SK-N-SH (cell line): Measurements from ENCODE around the gene MPZ. TPM values are rescaled to one million over a fixed set of nuclear protein-coding genes. Genes with fewer than 3 reads are reported as not detected.

ENCODE experiments used
- CTCF ChIA-PET: fragments of 300-600, 350-600 bp; formaldehyde crosslinking; extraction: SDS; loops from one replicate; lab custom pipeline; 2021; lab: Yijun Ruan, JAX
- POLR2A ChIA-PET: fragments of 350-600 bp; sonication (Branson Sonifier 250); formaldehyde crosslinking; extraction: SDS; loops from one replicate; lab custom pipeline; 2020; ENCODE audit warnings: antibody characterized with exemption, inconsistent platforms; lab: Yijun Ruan, JAX
- DNase-seq: peaks from one replicate; pipeline ENCODE4 v3.0.0; 2012
- H2AFZ ChIP-seq: fragments of 200-600 bp; sonication (generic); 2 replicates; pipeline ENCODE4 v1.8.1; 2016; ENCODE audit warnings: antibody characterized with exemption, mild to moderate bottlenecking, low read depth
- H3F3A ChIP-seq: fragments of 200-600 bp; sonication (generic); replicated peaks from 2 replicates; pipeline ENCODE3; 2016; ENCODE audit warnings: antibody characterized with exemption, mild to moderate bottlenecking; ENCODE audit not compliant: insufficient read depth
- H3K27ac ChIP-seq, 2 experiments: fragments of 200-500 bp in 1 of 2; fragments of 200-600 bp in 1 of 2; sonication (Bioruptor generic) in 1 of 2; sonication (generic), shearing (Covaris generic) in 1 of 2; 2 replicates each; pipeline versions ENCODE4 v1.5.1 to v1.6.1; 2014 to 2016; ENCODE audit warnings: low read depth in 2 of 2, inconsistent platforms in 1 of 2, low read length in 1 of 2, mild to moderate bottlenecking in 1 of 2, mixed read lengths in 1 of 2
- H3K27me3 ChIP-seq: fragments of 200-600 bp; sonication (generic), shearing (Covaris generic); 2 replicates; pipeline ENCODE4 v1.6.1; 2016; ENCODE audit warnings: mixed run types; ENCODE audit not compliant: insufficient read depth
- H3K36me3 ChIP-seq, 2 experiments: fragments of 200-500 bp in 1 of 2; fragments of 200-600 bp in 1 of 2; sonication (Bioruptor generic) in 1 of 2; sonication (generic) in 1 of 2; replicated peaks in 1 of 2; 2 replicates each; pipeline versions ENCODE3 to v1.5.1; 2014 to 2016; ENCODE audit warnings: low read length in 1 of 2, mild to moderate bottlenecking in 1 of 2; ENCODE audit not compliant: insufficient read depth in 2 of 2, control insufficient read depth in 1 of 2
- H3K4me1 ChIP-seq, 2 experiments: fragments of 200-500 bp in 1 of 2; fragments of 200-600 bp in 1 of 2; sonication (Bioruptor generic) in 1 of 2; sonication (generic), shearing (Covaris generic) in 1 of 2; 2 replicates each; pipeline versions ENCODE4 v1.5.1 to v1.6.1; 2014 to 2016; ENCODE audit warnings: low read depth in 1 of 2, low read length in 1 of 2, mixed run types in 1 of 2; ENCODE audit not compliant: insufficient read depth in 2 of 2, control insufficient read depth in 1 of 2
- H3K4me2 ChIP-seq: fragments of 200-600 bp; sonication (generic), shearing (Covaris generic); 2 replicates; pipeline ENCODE4 v1.6.1; 2017; ENCODE audit warnings: mixed run types
- H3K4me3 ChIP-seq, 2 experiments: fragments of 200-500 bp in 1 of 2; fragments of 200-600 bp in 1 of 2; sonication (Bioruptor generic) in 1 of 2; sonication (generic), shearing (Covaris generic) in 1 of 2; 2 replicates each; pipeline versions ENCODE4 v1.5.1 to v1.8.1; 2014 to 2016; ENCODE audit warnings: low read depth in 2 of 2, inconsistent platforms in 1 of 2, low read length in 1 of 2, mild to moderate bottlenecking in 1 of 2, mixed read lengths in 1 of 2, moderate library complexity in 1 of 2
- H3K79me2 ChIP-seq: fragments of 200-600 bp; sonication (generic); 2 replicates; pipeline ENCODE4 v1.8.1; 2017; ENCODE audit warnings: mild to moderate bottlenecking; ENCODE audit not compliant: insufficient read depth
- H3K9ac ChIP-seq: fragments of 200-600 bp; sonication (generic); 2 replicates; pipeline ENCODE4 v1.6.1; 2017; ENCODE audit warnings: mixed run types
- H3K9me2 ChIP-seq: fragments of 200-600 bp; sonication (generic); 2 replicates; pipeline ENCODE4 v1.6.1; 2017; ENCODE audit warnings: mixed run types
- H3K9me3 ChIP-seq: fragments of 200-600 bp; sonication (generic); 2 replicates; pipeline ENCODE4 v1.6.1; 2017; ENCODE audit warnings: mixed run types, mild to moderate bottlenecking, moderate library complexity
- H4K20me1 ChIP-seq: fragments of 200-600 bp; sonication (generic); 2 replicates; pipeline ENCODE4 v1.6.1; 2017; ENCODE audit warnings: mild to moderate bottlenecking, mixed run types; ENCODE audit not compliant: insufficient read depth
- CHD2 ChIP-seq: fragments of 150-350 bp; IDR thresholded peaks from 2 replicates; pipeline ENCODE4 v1.6.1; 2018; ENCODE audit warnings: low read length; ENCODE audit not compliant: partially characterized antibody
- CTCF ChIP-seq: fragments of 200-600 bp; sonication (generic); IDR thresholded peaks from 2 replicates; pipeline ENCODE4 v1.6.1; 2017; ENCODE audit warnings: antibody characterized with exemption, mild to moderate bottlenecking, moderate library complexity
- ELF1 ChIP-seq: IDR thresholded peaks from 2 replicates; pipeline ENCODE4 v1.4.0; 2012
- EP300 ChIP-seq, 2 experiments: IDR thresholded peaks; 2 replicates each; pipeline versions ENCODE4 v1.4.0 to v1.6.1; 2012; ENCODE audit warnings: borderline replicate concordance in 1 of 2, low read depth in 1 of 2, low read length in 1 of 2
- EZH2phosphoT487 ChIP-seq: fragments of 200-600 bp; sonication (generic); IDR thresholded peaks from 2 replicates; pipeline ENCODE4 v1.6.1; 2017; ENCODE audit warnings: low read depth, mixed run types, mild to moderate bottlenecking, antibody characterized with exemption, moderate library complexity, borderline replicate concordance
- GABPA ChIP-seq: IDR thresholded peaks from 2 replicates; pipeline ENCODE4 v1.4.0; 2012; ENCODE audit warnings: low read depth, mild to moderate bottlenecking
- JUND ChIP-seq: IDR thresholded peaks from 2 replicates; pipeline ENCODE4 v1.4.0; 2012
- MAX ChIP-seq: IDR thresholded peaks from 2 replicates; pipeline ENCODE4 v1.4.0; 2012; ENCODE audit warnings: low read depth
- MEF2A ChIP-seq: IDR thresholded peaks from 2 replicates; pipeline ENCODE4 v1.4.0; 2012; ENCODE audit warnings: low read depth, borderline replicate concordance
- MXI1 ChIP-seq: IDR thresholded peaks from 2 replicates; pipeline ENCODE4 v1.6.1; 2012; ENCODE audit warnings: mild to moderate bottlenecking, low read depth, low read length, improper control_type of control experiment
- NRF1 ChIP-seq: IDR thresholded peaks from 2 replicates; pipeline ENCODE4 v1.6.1; 2012; ENCODE audit warnings: low read depth, mild to moderate bottlenecking, low read length
- POLR2AphosphoS5 ChIP-seq: IDR thresholded peaks from 2 replicates; pipeline ENCODE4 v1.6.1; 2012; ENCODE audit warnings: low read depth, low read length
- RCOR1 ChIP-seq: fragments of 150-350 bp; IDR thresholded peaks from 2 replicates; pipeline ENCODE4 v1.6.1; 2017; ENCODE audit warnings: antibody characterized with exemption, low read length
- REST ChIP-seq: IDR thresholded peaks from 2 replicates; pipeline ENCODE4 v1.6.1; 2012; ENCODE audit warnings: mild to moderate bottlenecking, low read depth, low read length, moderate library complexity
- RFX5 ChIP-seq: IDR thresholded peaks from 2 replicates; pipeline ENCODE4 v1.6.1; 2012; ENCODE audit warnings: mild to moderate bottlenecking, improper control_type of control experiment, low read length
- RXRA ChIP-seq: IDR thresholded peaks from 2 replicates; pipeline ENCODE4 v1.4.0; 2012; ENCODE audit warnings: low read depth, mild to moderate bottlenecking, borderline replicate concordance
- SIN3A ChIP-seq: IDR thresholded peaks from 2 replicates; pipeline ENCODE4 v1.6.1; 2012; ENCODE audit warnings: low read depth, mild to moderate bottlenecking, low read length, moderate library complexity, borderline replicate concordance
- TEAD4 ChIP-seq: IDR thresholded peaks from 2 replicates; pipeline ENCODE4 v1.4.0; 2012; ENCODE audit warnings: mild to moderate bottlenecking, borderline replicate concordance; ENCODE audit not compliant: insufficient read depth
- WGBS: methylation state at CpG from one replicate; pipeline ENCODE4 v1.1.6; 2017; ENCODE audit warnings: low lambda C conversion rate; 5-methylcytosine and 5-hydroxymethylcytosine counted together
- polyA plus RNA-seq, 3 experiments: library from polyadenylated mRNA; depleted of rRNA; stranded (reverse); fragments of >200 nt; gene quantifications; 2 replicates each; pipeline ENCODE4 v1.2.3, GENCODE V29; 2012

The MPZ gene
- polyA plus RNA-seq, 1 of the 3 experiments (the other 2 are of a cell fraction) = 2.4 TPM

GRCh38 chr1:161273402-161273801 is 36.4 kb downstream of the MPZ start:
- Histone ChIP-seq H3K36me3 (no peaks in the 10 kb centered on the region), H3F3A (no peaks in the 10 kb centered on the region), H3K27ac (no peak overlapping the region), H3K79me2 (no peaks in the 10 kb centered on the region), H3K27me3 (peaks cover 12% of the 10 kb centered on the region; the same call in 1 of the 2 replicates), H3K9me2 (no peaks in the 10 kb centered on the region), H4K20me1 (no peaks in the 10 kb centered on the region), H3K9ac (no peak overlapping the region), H3K4me1 (no peaks in the 10 kb centered on the region; a peak in 1 of 4 replicates), H2AFZ (no peak overlapping the region), H3K4me3 (no peak overlapping the region), H3K4me2 (no peak overlapping the region), H3K9me3 (no peaks in the 10 kb centered on the region)
- CTCF ChIA-PET = no interaction called here
- TF ChIP-seq JUND = no peak
- no peak for TF ChIP-seq GABPA
- no peak for TF ChIP-seq RFX5
- no peak for TF ChIP-seq POLR2AphosphoS5
- TF ChIP-seq CHD2 = no peak
- TF ChIP-seq CTCF = no peak
- no peak for TF ChIP-seq EZH2phosphoT487
- no peak for TF ChIP-seq EP300 (IDR thresholded peaks at IDR 0.05; ENCODE audit: borderline replicate concordance in 1 of 2, low read depth in 1 of 2, low read length in 1 of 2)
- no peak for TF ChIP-seq MXI1
- TF ChIP-seq ELF1 = no peak
- TF ChIP-seq RXRA = no peak
- no peak for TF ChIP-seq NRF1
- no peak for TF ChIP-seq SIN3A
- POLR2A ChIA-PET = no interaction called here
- WGBS = 37% methylated on average over 3 of the region's 3 CpGs
- DNase-seq = no peak

- no peaks in the 10 kb centered on the region for H4K20me1 ChIP-seq
- H3K79me2 ChIP-seq = no peaks in the 10 kb centered on the region
- 57% methylated on average over 3 of the region's 3 CpGs for WGBS
- H3K4me2 ChIP-seq = no peak overlapping the region
- TF ChIP-seq MEF2A (no peak), RCOR1 (no peak), CHD2 (no peak), TEAD4 (no peak), MAX (no peak), REST (no peak)
- H3K4me3 ChIP-seq = no peak overlapping the region
- no peaks in the 10 kb centered on the region for H3K9me2 ChIP-seq
- H2AFZ ChIP-seq = no peak overlapping the region
- no peaks in the 10 kb centered on the region for H3K36me3 ChIP-seq
- no peak overlapping the region for H3K27ac ChIP-seq
- CTCF ChIA-PET = interaction anchor here (1.2 kb wide), 1 partner anchor 40 kb away, joined by 8 read pairs; no protein-coding TSS in a partner anchor
- POLR2A ChIA-PET = no interaction called here
- no peak overlapping the region for H3K9ac ChIP-seq
- no peaks in the 10 kb centered on the region for H3F3A ChIP-seq
- no peaks in the 10 kb centered on the region for H3K27me3 ChIP-seq
- no peak for DNase-seq
- H3K9me3 ChIP-seq = no peaks in the 10 kb centered on the region
- peaks cover 0 to 12% of the 10 kb centered on the region in 2 experiments; a peak in 2 of 4 replicates for H3K4me1 ChIP-seq
Measured at GRCh38 chr1:161267321-161267720, 42.4 kb downstream of the MPZ start.
